PFSK-1 (cell line): ENCODE results near the gene MYO7B.

Source experiments
- FOXP2 ChIP-seq: optimal IDR thresholded peaks from 2 replicates; pipeline ENCODE3; 2011; ENCODE audit warnings: borderline replicate concordance, control low read depth, inconsistent platforms; ENCODE audit not compliant: insufficient read depth; ENCODE audit errors: extremely low read length, extremely low read depth
- POLR2AphosphoS5 ChIP-seq: IDR thresholded peaks from 2 replicates; pipeline ENCODE4 v1.6.1; 2012; ENCODE audit warnings: low read depth, mild to moderate bottlenecking, control low read depth, low read length, moderate library complexity
- SIN3A ChIP-seq: IDR thresholded peaks from 2 replicates; pipeline ENCODE4 v1.6.1; 2012; ENCODE audit warnings: mild to moderate bottlenecking, low read length, moderate library complexity, borderline replicate concordance; ENCODE audit not compliant: insufficient read depth
- TAF1 ChIP-seq: IDR thresholded peaks from 2 replicates; pipeline ENCODE4 v1.6.1; 2012; ENCODE audit warnings: low read length, control low read depth, borderline replicate concordance; ENCODE audit not compliant: insufficient read depth
- TF ChIP-seq, protein P1 (sequence below), 2 experiments: IDR thresholded peaks; 2 replicates each; pipeline versions ENCODE4 v1.6.1 to v1.8.0; 2011 to 2012; ENCODE audit warnings: low read depth in 2 of 2, low read length in 2 of 2, control low read depth in 1 of 2, inconsistent platforms in 1 of 2, mild to moderate bottlenecking in 1 of 2, moderate library complexity in 1 of 2; ENCODE audit not compliant: insufficient read depth in 1 of 2

Gene MYO7B

DNA sequence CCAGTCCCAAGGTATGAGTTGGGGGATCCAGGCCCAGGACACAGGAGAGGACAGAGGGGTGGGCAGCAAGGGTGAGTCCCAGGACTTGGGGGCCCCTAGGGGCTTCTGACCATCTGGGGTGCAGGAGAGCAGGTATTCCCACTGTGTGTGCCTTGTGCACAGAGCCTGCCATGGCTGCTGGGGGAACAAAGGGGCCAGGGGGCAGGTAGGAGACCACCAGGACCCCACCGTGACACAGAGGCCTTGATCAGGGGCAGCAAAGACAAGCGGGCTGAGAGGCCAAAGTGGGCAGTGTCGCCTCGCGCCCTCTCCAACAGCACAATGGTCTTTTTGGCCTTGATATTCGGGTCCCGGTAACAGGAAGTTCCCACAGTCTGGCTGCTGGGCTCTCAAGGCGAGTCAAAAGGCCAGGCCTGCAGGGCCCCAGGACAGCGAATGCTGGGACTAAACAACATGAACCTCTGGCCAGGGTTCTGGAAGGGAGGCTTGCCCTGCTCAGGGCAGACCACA lies 98.1 kb downstream of the MYO7B start:
- TF ChIP-seq POLR2AphosphoS5 (no peak), SIN3A (no peak), FOXP2 (no peak)
- TF ChIP-seq, protein P1, sequence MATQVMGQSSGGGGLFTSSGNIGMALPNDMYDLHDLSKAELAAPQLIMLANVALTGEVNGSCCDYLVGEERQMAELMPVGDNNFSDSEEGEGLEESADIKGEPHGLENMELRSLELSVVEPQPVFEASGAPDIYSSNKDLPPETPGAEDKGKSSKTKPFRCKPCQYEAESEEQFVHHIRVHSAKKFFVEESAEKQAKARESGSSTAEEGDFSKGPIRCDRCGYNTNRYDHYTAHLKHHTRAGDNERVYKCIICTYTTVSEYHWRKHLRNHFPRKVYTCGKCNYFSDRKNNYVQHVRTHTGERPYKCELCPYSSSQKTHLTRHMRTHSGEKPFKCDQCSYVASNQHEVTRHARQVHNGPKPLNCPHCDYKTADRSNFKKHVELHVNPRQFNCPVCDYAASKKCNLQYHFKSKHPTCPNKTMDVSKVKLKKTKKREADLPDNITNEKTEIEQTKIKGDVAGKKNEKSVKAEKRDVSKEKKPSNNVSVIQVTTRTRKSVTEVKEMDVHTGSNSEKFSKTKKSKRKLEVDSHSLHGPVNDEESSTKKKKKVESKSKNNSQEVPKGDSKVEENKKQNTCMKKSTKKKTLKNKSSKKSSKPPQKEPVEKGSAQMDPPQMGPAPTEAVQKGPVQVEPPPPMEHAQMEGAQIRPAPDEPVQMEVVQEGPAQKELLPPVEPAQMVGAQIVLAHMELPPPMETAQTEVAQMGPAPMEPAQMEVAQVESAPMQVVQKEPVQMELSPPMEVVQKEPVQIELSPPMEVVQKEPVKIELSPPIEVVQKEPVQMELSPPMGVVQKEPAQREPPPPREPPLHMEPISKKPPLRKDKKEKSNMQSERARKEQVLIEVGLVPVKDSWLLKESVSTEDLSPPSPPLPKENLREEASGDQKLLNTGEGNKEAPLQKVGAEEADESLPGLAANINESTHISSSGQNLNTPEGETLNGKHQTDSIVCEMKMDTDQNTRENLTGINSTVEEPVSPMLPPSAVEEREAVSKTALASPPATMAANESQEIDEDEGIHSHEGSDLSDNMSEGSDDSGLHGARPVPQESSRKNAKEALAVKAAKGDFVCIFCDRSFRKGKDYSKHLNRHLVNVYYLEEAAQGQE (IDR thresholded peaks at IDR 0.05; ENCODE audit: insufficient read depth in 1 of 2, low read depth in 2 of 2, low read length in 2 of 2): no peak

DNA sequence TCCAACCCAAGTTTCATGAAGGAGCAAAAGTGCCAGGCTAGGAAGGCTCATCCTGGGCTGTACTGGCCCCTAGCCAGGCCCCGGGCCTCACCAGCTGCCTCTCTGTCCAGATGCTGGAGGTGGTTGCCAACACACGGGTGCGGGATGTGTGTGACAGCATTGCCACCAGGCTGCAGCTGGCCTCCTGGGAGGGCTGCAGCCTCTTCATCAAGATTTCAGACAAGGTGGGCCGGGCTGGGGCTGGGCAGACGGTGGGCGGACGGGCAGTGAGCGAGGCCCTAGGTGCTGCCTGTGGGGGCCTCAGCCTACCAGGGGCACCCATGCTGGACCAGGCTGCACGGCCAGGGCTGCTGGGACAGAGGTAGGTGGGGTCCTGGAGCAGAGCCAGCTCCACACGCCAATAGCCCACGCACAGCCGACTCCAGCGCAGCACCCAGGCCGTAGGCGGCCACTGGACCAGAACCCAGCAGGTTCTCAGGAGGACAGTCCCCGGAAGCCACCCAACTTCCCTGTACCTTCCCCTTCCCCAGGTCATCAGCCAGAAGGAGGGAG lies 98.7 kb downstream of the MYO7B start:
- TF ChIP-seq TAF1 (no peak), POLR2AphosphoS5 (no peak), SIN3A (no peak), FOXP2 (no peak)
- TF ChIP-seq, protein P1 (IDR thresholded peaks at IDR 0.05; ENCODE audit: insufficient read depth in 1 of 2, low read depth in 2 of 2, low read length in 2 of 2): no peak

DNA sequence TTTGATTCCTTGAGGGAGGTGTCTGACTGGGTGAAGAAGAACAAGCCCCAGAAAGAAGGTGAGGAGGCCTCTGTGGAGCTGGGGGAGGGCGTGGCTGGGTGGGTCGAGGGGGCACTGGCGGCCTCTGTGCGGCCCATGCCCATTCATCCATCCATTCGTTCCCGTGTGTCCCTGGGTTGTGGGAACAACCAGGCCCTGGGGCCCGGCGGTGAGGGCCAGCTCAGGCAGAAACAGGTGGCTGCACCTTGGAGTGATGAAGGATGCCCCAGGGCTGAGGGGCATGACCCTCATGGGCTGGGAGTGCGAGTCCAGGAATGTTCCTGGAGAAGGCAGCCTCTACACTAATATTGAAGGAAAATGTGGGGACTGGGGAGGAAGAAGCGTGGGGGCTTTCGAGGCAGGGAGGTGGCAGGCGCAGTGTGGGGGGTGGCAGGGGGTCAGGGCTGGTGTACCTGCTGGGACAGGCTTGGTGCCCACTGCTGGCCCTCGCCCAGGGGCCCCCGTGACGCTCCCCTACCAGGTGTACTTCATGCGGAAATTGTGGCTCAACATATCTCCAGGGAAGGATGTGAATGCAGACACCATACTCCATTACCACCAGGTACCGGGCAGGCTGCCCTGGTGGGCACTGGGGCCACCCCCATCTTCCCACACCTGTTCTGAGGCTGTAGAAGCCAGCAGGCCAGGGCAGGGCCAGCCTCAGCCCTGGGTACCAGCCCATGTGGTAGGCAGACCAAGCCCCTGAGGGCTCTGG lies 99.3 kb downstream of the MYO7B start:
- TF ChIP-seq TAF1: no peak
- no peak for TF ChIP-seq SIN3A

DNA sequence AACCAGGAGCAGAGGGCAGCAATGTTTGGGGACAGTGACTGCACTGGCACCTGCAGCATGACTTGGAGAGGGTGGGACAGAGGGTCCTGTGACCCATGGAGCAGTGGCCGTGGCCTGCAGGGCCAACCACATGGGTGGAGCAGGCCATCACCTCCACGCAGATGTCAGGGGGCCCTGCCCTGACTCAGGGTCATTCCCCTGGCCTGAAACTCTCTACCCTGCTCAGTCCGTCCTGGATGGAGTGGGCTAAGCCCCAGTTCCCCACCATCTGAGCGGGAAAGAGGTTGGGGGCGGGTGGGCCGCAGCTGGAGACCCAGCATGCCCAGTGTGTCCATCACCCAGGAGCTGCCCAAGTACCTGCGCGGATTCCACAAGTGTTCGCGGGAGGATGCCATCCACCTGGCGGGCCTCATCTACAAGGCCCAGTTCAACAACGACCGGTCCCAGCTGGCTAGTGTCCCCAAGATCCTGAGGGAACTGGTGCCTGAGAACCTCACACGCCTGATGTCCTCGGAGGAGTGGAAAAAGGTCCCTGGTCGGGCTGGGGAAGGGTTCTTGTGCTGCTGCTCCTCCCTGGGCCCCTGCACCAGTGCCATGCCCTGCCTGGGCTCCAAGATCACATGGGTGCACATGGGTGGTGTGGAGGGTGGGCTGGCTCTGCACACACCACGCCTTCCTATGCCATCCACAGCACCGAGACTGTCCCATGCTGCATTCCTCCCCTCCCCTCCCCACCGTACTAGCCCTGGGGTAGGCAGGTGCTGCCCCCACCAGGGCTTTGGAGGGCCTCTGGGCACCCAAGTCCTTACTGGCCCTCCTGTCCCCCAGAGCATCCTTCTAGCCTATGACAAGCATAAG lies 100.1 kb downstream of the MYO7B start:
- no peak for TF ChIP-seq FOXP2
- no peak for TF ChIP-seq SIN3A
- TF ChIP-seq POLR2AphosphoS5: no peak
- TF ChIP-seq TAF1: no peak
- TF ChIP-seq, protein P1 (IDR thresholded peaks at IDR 0.05; ENCODE audit: insufficient read depth in 1 of 2, low read depth in 2 of 2, low read length in 2 of 2): no peak

DNA sequence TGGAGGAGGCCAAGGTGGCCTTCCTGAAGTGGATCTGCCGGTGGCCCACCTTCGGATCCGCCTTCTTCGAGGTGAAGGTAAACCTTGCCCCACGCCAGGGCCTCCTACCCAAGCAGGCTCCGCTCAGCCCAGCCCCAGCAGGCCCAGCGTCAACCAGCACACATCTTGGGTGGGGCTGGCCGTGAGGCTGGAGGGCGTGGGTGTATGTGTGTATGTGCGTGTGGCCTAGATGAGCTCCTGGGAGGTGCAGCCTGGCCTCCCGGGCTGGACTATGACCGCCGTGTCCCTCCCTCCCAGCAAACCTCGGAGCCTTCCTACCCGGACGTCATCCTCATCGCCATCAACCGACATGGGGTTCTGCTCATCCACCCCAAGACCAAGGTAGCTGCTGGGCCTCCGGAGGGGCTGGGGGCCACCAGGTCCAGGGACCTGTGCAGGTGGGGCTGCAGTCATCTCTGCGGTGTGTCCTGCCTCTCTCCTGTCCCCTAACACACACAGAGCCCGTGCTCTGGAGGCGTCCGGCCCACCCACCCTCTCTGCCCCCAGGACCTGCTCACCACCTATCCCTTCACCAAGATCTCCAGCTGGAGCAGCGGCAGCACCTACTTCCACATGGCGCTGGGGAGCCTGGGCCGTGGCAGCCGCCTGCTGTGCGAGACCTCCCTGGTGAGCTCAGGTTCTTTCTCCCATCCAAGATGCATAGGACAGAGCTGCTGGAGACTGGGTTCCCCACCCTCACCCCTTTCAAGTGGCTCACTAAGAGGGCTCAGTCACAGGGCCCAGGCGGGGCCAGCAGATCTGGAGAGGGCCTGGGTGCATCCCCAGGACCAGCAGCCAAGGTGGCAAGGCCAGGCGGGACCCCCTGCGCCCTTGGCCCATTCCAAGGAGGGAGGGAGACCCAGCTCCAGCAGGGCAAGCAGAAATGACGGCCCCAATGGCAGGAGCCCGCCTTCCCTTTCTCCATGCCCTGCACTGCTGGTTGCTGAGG lies 101.1 kb downstream of the MYO7B start:
- TF ChIP-seq SIN3A (no peak), FOXP2 (no peak), TAF1 (no peak), POLR2AphosphoS5 (no peak)
- TF ChIP-seq, protein P1 (IDR thresholded peaks at IDR 0.05; ENCODE audit: insufficient read depth in 1 of 2, low read depth in 2 of 2, low read length in 2 of 2): no peak
